HepG2 (cell line): ENCODE measurements around the gene NAV2.

Experiments used
- ARNTL ChIP-seq: sonication (generic); formaldehyde crosslinking; IDR thresholded peaks from 2 replicates; pipeline ENCODE4 v1.4.0; 2020; ENCODE audit warnings: mild to moderate bottlenecking, missing genetic modification reagents
- DNMT1 ChIP-seq: sonication (generic); formaldehyde crosslinking; IDR thresholded peaks from 2 replicates; pipeline ENCODE4 v1.5.1; 2020; ENCODE audit warnings: mild to moderate bottlenecking, missing genetic modification reagents
- FOSL1 ChIP-seq: sonication (generic); formaldehyde crosslinking; IDR thresholded peaks from 2 replicates; pipeline ENCODE4 v1.9.0; 2021; ENCODE audit warnings: missing genetic modification reagents, borderline replicate concordance
- GLI4 ChIP-seq: sonication (generic); formaldehyde crosslinking; IDR thresholded peaks from 2 replicates; pipeline ENCODE4 v1.5.1; 2020; ENCODE audit warnings: missing genetic modification reagents, mild to moderate bottlenecking, moderate library complexity, borderline replicate concordance
- MAFF ChIP-seq: IDR thresholded peaks from 2 replicates; pipeline ENCODE4 v1.6.1; 2011; ENCODE audit warnings: low read depth, low read length, improper control_type of control experiment
- NFIC ChIP-seq: IDR thresholded peaks from 2 replicates; pipeline ENCODE4 v1.6.1; 2012; ENCODE audit warnings: mild to moderate bottlenecking, low read length, inconsistent platforms
- POLR2A ChIP-seq, 2 experiments: IDR thresholded peaks; 2 replicates each; pipeline ENCODE4 v1.6.1; 2011; ENCODE audit warnings: low read depth in 2 of 2, low read length in 2 of 2, mild to moderate bottlenecking in 1 of 2, moderate library complexity in 1 of 2; ENCODE audit not compliant: insufficient read depth in 1 of 2
- RAD21 ChIP-seq: fragments of 450-650 bp; formaldehyde crosslinking; IDR thresholded peaks from 2 replicates; pipeline ENCODE4 v1.5.0; 2020; ENCODE audit warnings: mild to moderate bottlenecking
- SUZ12 ChIP-seq: fragments of 150-350 bp; IDR thresholded peaks from 2 replicates; pipeline ENCODE4 v1.6.1; 2014; ENCODE audit warnings: low read depth, low read length
- TOPORS ChIP-seq: sonication (generic); formaldehyde crosslinking; IDR thresholded peaks from 2 replicates; pipeline ENCODE4 v1.8.0; 2023; ENCODE audit warnings: mild to moderate bottlenecking, missing genetic modification reagents
- ZNF138 ChIP-seq: sonication (generic); formaldehyde crosslinking; IDR thresholded peaks from 2 replicates; pipeline ENCODE4 v1.5.0; 2020; ENCODE audit warnings: mild to moderate bottlenecking, low read depth, missing genetic modification reagents
- ZNF274 ChIP-seq: sonication (generic); formaldehyde crosslinking; IDR thresholded peaks from 2 replicates; pipeline ENCODE4 v1.5.1; 2020; ENCODE audit warnings: mild to moderate bottlenecking, missing genetic modification reagents
- ZNF549 ChIP-seq: sonication (generic); formaldehyde crosslinking; IDR thresholded peaks from 2 replicates; pipeline ENCODE4 v1.5.0; 2020; ENCODE audit warnings: missing genetic modification reagents

GRCh38 chr11:20095189-20095588, 382.6 kb downstream of the NAV2 start:
- no peak for TF ChIP-seq DNMT1 (CRISPR knock-in tag)
- TF ChIP-seq RAD21 (CRISPR knock-in tag): no peak
- TF ChIP-seq MAFF: no peak
- no peak for TF ChIP-seq POLR2A (IDR thresholded peaks at IDR 0.05; ENCODE audit: insufficient read depth in 1 of 2, low read depth in 2 of 2, low read length in 2 of 2)
- no peak for TF ChIP-seq ZNF138 (CRISPR knock-in tag)
- no peak for TF ChIP-seq TOPORS (CRISPR knock-in tag)
- TF ChIP-seq ZNF274: no peak
- no peak for TF ChIP-seq NFIC
- no peak for TF ChIP-seq GLI4 (CRISPR knock-in tag)
- TF ChIP-seq ARNTL (CRISPR knock-in tag): no peak
- TF ChIP-seq SUZ12: no peak
- no peak for TF ChIP-seq FOSL1
- TF ChIP-seq ZNF549 (CRISPR knock-in tag): no peak
